ENCODE results near the gene IGSF3.
"Not testable (repeated sequence)": the region's sequence is repeated elsewhere in the genome, so short reads cannot be mapped to it uniquely, and the experiment has no call there.

Gene IGSF3

DNA sequence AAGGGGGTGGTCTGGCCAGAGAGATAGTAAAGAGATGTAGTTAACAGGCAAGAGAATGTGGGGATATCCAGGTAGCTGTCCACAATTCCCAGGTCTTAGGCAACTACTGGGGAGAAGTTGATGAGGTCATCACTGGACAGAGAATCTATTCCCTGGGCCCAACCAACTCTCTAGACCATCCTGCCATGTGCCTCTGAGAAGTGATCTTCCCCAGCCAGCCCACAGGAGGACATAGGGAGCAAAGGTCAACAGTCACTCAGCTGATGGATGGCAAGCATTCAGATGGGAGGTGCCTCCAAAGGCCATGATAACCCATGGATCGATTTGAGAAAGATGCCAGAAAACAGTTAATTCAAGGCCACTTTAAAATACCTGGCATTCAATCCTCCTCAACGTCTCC, 36.0 kb downstream of the IGSF3 start:
- not testable (repeated sequence) for DNase-seq (ENCODE audit: low read depth in 2 of 2)

DNA sequence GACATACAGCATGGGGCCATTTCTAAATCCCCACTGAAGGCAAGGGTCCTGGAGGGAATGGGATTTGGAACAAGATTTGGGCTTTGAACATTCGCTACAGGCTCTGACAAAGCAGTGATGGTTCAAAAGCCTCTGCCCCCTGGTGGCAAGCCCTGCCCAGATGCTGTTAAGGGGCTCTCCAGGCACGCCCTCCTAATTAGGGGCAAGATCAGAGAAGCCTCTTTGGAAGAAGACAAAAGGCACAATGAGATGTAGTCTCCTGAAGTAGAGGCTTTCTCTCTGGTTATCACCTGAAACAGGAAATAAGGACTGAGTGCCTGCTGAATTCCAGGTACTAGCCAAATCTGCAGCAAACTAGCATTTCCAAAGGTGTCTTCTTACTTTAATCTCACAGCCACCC, 37.5 kb downstream of the IGSF3 start:
- not testable (repeated sequence) for DNase-seq (ENCODE audit: low read depth in 2 of 2)

DNA sequence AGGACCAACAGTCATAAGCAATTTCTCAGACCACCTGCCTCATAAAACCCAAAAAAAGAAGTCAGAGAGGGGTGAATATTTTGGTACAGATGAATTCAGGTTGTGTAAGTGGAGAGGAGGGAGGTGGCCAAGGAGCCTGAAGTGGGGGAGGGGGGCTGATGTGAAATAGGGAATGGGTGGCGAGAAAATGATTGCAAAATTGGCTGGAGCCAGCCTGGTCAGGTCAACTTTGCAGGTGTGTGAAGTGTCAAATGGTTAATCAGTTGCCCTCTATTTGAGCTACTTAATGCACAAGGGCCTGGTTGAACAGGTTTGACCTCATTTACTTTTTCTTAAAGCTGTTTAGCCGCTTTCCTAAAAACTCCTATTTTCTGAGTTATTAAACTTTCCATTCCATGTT, 38.1 kb downstream of the IGSF3 start:
- DNase-seq (ENCODE audit: low read depth in 2 of 2): not testable (repeated sequence)

DNA sequence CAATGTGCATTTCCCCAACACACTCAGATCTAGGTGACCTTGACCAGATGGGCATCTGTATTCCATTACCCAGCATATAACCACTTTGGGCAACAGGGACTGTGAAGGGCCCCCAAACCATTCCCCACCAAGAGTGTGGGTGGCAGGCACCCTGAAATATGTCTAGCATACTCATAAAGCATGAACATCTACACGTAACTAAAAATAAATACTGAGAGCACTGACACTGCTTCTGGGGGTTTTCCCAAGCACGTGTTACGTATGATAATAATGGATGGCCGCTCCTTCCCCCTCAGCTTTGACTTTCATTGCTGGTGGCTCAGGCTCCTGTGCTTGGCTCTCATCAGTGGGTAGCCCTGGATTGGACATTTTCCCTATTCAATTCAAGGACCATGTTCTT, 39.1 kb downstream of the IGSF3 start:
- no peak for DNase-seq (ENCODE audit: low read depth in 2 of 2)

DNA sequence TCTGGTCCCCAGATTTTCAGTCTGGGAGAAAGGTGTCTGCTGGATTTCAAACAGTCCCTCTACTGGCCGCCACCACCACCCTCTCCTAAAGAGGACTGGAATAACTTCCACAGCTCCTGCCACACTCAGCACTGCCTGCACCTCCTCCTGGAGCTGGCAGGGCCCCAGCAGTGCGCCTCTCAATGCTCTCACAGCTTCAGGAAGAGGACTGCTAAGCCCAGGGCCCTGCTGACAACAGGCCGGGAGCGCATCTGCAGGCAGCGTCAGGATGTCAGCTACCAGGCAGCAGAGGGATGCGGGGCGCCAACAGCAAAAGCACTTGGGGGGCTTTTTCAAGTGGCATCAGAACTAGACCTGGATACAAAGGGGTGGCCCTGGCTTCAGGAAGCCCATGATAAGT, 40.2 kb downstream of the IGSF3 start:
- not testable (repeated sequence) for DNase-seq (ENCODE audit: low read depth in 2 of 2)

DNA sequence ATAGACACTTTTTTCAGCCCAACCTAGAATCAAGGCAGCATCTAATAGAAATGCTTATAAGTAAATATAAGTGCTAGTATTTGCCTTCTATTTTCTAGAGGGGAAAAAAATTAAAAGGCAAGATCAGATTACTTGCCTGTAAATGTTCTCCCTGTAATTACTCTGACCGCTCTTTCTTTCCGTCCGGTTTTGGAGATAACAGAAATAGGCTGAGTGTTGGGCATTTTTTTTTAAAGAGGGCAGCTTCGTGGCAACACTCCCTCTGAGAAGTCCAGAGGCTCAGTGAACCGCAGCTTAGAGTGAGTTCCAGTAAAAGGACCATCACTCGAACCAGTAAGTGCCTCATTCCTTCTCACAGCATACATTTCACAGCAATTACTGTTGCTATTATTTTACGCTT, 40.6 kb downstream of the IGSF3 start:
- DNase-seq (ENCODE audit: low read depth in 2 of 2): not testable (repeated sequence)

DNA sequence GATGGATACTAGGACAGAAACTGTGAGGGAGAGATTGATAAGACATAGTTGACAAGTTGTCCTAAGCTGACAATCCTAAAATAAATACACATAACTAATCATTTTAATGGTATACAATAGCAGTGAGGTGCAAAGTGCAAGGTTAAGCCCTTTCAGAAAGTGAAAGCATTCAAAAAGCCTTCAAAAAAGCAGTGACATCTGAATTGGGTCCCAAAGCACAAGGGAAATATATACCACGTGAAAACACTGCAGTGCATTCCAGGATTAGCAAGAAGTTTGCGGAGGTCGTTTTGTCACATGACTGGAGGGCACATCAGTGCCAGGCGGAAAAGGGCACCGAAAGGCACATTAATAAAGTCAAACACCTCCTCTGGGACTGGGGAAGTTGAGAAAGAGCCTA, 42.4 kb downstream of the IGSF3 start:
- DNase-seq (ENCODE audit: low read depth in 2 of 2): not testable (repeated sequence)

DNA sequence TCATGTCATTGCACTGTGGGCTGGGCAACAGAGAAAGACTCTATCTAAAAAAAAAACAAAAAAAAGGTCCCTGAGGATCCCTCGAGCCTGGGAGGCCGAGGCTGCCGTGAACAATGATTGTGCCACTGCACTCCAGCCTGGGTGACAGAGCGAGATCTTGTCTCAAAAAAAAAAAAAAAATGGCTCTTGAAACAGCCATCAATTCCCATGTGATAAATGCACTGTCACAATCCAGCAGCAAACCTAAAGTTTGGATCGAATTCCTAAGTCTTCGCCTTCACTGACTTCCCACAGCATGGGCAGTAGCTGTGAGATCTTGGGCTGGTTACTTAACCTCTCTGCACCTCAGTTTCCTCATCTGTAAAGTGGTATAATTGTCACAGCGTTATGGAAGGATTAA, 43.5 kb downstream of the IGSF3 start:
- no peak for DNase-seq (ENCODE audit: low read depth in 2 of 2)

DNA sequence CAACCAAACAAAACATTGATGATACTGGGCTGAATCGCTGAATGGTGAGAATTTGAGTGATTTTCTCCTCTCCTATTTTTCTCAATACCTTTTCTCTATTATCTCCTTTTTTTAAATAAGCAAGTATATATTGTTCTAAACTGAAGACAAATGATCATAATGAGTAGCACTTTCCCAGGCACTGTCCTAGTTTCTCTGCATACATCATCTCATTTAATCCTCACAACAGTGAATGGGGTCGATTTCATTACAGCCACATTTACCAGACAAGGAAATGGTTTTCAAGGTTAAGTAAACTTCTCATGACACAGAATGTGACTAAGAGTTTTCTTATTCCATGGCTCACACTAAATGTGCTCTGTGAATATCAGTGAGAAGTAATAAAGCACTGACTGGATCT, 45.0 kb downstream of the IGSF3 start:
- not testable (repeated sequence) for DNase-seq (ENCODE audit: low read depth in 2 of 2)

DNA sequence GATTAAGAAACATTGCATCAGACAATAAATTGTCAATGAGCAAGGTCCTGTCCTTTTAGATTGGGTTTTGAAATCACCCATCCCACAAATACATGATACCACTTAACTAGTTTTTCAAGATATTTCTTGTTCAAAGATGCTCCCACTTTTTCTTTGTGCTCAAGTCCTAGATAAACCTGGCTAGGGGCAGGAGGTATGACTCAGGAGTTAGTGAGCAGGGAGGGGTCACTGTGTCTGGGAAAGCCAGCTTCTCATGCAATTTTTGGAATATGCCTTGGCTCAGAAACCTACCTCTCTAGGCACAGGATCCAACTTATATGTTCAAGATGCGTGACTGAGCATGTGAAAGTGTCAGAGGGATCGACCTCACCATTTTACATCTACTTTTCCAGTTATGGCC, 45.8 kb downstream of the IGSF3 start:
- DNase-seq (ENCODE audit: low read depth in 2 of 2): not testable (repeated sequence)

DNA sequence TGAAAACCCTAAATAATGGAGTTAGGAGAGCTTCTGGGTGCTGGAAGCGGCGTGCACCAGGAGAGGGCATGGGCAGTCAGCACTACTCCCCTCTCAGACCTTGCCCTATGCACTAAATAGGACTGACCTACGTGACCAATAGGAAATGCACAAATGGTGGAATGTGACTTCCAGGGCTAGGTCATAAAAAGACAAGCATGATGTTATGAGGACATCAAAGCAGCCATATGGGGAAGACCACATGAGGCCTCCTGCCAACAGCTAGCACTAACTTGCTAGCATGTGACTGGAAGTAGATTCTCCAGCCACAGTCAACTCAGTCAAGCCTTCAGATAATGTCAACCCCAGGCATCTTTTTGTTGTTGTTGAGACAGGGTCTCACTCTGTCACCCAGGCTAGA, 47.1 kb downstream of the IGSF3 start:
- not testable (repeated sequence) for DNase-seq (ENCODE audit: low read depth in 2 of 2)

DNA sequence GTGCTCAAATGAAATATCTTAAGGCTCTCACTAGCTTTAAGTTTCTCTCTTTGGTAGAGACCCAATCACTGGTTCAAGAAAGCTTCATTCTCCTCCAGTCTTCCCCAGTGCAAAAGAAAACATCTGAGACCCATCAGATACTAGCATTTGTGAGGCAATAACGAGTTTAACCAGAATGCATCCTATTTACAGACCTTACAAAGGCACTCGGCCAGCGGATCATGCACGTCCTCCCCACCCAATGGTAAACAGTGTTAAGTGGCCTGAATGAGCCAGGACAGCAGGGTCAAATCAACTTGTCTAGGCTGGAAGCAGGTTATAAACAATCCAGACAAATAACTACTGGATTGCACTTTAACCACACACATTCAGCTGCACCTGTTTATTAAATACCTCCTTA, 48.4 kb downstream of the IGSF3 start:
- not testable (repeated sequence) for DNase-seq (ENCODE audit: low read depth in 2 of 2)

DNA sequence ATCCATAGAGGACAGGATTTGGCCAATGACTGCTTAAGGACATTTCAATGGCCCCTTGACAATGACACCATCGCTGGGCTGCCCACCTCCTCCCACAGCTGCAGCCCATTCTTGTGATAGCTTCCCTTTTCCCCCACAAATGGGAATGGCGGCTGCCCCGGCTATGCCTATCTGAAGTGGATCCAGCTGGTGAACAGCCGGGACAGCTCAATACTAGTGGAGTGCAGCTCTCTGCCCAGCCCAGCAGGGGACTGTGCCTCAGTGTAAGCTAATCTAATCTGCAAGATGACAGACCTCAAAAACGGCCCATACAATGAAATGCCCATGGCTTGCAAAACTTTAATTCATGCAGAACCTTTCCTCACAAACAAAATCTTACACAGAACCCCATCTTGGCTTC, 49.7 kb downstream of the IGSF3 start:
- not testable (repeated sequence) for DNase-seq (ENCODE audit: low read depth in 2 of 2)

DNA sequence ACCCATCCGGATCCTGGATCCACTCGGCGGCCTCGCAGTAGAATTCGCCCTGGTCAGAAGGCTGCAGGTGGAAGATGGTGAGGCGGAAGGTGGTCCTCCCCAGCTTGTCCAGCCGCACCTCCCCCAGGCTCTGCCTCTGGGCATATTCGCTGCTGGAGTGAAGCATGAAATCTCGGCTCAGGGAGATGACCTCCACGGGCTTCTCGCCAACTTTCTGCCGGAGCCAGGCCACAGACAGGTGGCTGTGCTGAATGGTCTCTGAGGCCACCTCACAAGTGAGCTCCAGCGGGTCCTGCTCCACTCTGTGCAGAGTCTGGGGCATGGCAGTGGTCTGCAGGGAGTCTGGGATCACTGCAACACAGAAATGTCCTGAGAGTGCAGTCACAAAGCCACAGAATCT, 53.7 kb downstream of the IGSF3 start:
- DNase-seq (ENCODE audit: low read depth in 2 of 2): not testable (repeated sequence)

DNA sequence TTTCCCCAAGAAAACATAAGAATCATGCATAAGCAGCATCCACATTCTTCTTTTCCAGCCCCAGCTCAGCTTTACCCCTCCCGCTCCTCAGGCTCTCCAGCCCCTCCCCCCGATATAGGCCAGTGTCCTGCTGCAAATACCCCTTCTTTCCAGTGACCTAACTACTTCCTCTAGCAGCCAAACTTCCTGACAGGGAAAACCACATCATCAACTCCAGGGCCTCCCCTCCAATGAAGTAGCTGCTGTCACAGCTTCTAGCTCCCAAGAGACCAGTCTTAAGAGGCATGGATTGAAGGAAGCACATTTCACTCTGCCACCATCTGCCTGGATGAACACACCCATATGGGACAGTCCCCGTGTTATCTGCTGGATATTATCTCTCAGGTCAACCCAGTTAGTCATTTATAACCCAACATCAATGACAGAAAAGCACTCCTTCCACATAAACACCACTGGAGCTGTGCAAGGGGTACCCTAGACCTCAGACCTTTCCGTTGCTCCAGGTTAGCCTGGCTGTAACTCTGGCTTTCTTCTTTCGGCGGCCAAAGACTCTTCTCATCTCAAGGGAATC, 57.6 kb downstream of the IGSF3 start:
- DNase-seq (ENCODE audit: low read depth in 2 of 2): not testable (repeated sequence)

DNA sequence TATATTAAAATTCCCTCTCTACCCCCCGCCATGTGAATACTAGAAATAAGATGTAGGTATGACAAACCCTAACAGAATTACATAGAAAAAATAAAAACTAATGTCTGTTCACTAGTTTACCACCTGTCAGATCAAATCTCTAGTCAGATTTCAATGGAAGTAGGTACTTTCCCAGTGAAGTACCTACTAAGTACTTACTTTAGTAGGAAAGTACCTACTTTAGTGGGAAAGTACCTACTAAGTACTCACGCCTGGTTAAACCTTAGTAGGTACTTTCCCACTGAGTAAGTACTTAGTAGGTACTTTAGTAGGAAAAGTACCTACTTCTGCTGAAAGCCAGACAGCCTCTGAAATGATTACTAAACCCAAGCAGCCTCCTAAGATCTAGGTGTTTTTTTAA, 58.7 kb downstream of the IGSF3 start:
- not testable (repeated sequence) for DNase-seq (ENCODE audit: low read depth in 2 of 2)

DNA sequence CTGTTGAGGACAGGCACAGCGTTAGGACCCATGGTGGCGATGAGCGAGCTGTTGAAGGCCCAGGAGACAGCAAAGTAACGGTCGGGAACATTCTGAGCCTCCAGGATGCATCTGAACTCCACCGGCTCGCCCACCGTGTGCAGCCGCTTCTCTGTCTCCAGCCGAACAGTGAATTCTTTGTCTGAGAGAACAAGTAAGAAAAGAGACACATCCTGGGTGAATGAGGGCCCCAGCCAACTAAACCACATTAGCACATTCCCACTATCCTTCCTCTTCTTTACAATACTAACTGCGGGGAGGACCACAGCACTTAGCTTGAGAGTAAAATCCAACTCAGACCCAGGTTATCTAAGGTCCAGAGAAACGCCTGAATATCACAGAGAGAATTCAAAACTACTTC, 59.4 kb downstream of the IGSF3 start:
- DNase-seq (ENCODE audit: low read depth in 2 of 2): not testable (repeated sequence)

DNA sequence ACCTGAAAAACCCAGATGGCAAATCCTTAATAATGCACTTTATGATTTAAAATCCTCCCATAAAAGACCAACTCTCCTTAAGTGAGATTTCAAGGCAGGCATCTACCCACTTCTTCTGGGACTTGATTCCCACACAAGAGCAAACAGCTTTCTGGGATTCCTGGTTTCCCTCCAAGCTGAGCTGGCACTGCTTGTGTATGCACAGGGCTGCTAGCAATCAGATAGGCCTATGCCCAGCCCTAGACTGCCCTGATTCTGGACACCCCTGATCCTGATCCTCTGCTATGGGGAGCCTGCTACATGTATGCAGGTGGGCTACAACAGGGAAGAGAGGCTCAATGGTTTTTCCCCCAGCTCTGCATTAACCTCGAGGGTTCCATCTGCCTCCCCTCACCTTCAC, 60.1 kb downstream of the IGSF3 start:
- DNase-seq (ENCODE audit: low read depth in 2 of 2): not testable (repeated sequence)

DNA sequence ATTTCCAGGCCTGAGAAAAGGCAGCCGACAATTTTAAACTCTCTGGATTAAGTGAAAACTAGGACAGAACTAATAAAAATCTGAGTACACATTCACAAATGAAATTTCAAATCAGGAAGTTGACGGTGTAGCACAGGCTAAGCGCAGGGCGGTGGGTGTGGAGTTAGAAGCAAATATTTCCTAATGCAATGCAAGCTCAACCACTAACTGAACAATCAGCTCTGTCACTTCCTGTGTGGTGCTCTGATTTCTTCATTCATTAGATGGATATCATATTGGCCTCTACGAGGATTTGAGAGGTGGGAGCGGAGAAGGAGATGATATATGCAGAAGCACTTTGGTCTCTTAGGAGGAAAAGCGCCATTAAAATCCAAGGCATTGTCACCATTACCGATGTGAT, 61.5 kb downstream of the IGSF3 start:
- DNase-seq (ENCODE audit: low read depth in 2 of 2): not testable (repeated sequence)

DNA sequence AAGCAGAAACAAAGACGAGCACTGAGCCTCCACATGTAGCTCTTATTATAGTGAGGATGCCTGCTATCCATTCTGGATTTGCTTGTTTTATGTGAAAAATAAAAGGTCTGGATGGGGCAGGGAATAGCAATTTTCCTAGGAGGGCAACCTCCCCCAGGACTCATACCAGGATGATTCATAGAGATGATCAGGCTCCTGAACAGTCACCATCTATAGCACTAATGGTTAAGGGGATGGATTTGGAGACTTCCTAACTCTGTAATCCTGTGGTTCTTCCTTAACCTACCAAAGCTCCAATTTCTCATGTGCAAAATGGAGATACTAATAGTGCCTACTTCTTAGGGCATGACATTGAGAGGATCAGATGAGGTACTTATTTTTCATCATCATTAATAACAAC, 62.2 kb downstream of the IGSF3 start:
- DNase-seq (ENCODE audit: low read depth in 2 of 2): no peak

DNA sequence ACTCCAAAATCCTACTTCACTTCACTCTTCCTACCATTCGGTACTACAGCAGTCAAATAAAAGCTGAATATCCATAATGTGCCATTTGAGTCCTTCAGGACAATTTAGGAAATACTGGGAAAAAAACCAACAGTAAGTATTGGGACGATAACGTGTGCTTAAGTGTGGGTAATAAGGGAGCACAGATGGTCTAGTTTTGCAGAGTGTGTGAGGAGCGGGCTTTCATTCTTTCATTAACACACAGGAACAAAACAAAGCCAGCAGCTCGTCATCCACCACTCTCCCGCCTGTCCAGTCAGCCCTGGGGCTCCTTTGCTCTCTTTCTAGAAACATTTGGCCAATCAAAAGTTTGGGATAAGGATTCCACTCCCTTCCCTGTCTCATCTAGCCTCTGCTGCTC, 63.1 kb downstream of the IGSF3 start:
- DNase-seq (ENCODE audit: low read depth in 2 of 2): not testable (repeated sequence)

DNA sequence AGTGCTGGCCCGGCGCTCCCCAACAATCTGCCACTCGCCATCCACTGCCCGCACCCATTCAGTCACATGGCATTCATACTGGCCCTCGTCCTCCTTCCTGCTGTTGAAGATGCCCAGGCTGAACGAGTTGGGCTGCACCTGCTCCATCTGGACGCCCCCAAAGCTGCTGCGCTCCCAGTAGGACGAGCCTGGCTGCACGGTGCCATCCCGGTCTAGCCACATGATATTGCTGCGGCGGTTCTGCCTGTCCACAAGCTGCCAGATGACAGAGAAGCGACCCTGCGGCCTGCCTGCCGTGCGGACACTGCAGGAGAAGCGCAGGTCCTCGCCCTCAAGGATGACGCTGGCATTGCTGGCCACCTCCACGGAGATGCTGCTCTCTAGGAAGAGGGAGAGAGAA, 63.9 kb downstream of the IGSF3 start:
- not testable (repeated sequence) for DNase-seq (ENCODE audit: low read depth in 2 of 2)

DNA sequence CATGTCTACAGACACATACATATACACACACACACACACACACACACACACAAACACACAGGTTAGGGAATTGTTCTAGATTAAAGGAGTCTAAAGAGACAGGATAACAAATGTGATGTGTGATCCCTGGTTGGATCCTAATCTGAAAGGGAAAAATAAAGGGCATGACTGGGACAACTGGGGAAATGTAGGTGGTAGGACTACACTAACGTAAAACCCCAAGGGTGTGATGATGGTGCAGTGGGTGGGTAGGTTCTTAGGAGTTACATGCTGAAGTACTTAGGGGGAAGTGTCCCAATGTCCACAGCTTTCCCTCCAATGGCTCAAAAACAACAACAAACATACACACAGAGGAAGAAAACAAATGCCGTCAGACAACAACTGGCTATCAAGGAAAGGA, 68.2 kb downstream of the IGSF3 start:
- not testable (repeated sequence) for DNase-seq (ENCODE audit: low read depth in 2 of 2)

DNA sequence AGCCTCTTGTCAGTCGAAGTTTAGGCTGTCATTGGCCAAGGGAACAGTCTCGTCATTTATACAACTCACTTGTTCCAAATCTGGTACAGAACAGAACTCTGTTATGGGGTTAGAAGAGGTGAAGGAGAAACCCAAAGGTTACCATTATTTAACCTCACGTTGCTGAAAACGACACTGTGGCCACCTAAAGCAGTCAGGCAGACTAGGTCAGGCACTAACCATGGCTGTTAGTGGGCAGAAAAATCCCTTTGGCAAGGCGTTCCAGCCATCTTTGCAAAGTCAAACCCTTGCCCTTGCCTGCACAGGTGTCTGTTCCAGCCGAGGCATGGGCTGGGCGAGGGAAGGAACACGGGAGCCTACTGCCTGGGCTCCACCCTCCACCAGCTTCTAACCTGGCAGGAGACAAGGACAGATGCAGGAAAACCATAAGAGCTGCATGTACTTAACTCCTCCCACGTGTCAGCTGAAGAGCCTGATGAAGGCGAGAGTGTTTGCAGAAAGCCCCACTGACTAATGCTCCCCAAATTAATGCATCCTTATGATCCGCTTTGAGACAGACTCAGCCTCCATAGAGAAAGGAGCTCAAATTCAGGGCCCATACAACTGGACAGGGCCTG, 69.0 kb downstream of the IGSF3 start:
- DNase-seq (ENCODE audit: low read depth in 2 of 2): not testable (repeated sequence)
